ENCODE measurements around the gene HAS3. TPM values are rescaled to one million over a fixed set of nuclear protein-coding genes. Genes with fewer than 3 reads are reported as not detected.

The HAS3 gene
- polyA plus RNA-seq, 1 donor (not counting 4 experiments of a cell fraction or from before 2014, with no cell fraction given) = 132 TPM

DNA sequence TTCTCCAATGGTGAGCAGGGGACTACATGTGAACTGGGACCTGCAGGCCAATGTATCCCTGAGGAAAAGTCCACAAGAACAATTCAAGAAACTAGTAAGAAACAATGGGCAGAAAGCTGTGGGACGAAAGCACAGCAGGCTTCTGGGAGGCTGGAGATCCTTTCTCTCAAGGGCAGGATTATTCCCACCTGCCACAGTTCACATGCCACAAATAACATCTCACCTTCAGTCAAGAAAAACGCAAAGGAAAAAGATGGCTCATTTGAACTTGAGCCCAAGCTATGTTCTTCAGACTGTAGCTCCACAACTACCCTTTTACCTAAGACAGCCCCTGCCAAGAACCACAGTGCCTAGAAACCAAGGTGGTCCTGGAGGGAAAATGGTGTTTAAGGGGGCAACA is 13.0 kb downstream of the HAS3 start:
- Histone ChIP-seq H3K4me3 (ENCODE audit: control insufficient read depth in 2 of 3, extremely low read depth in 1 of 3, insufficient read depth in 2 of 3, low read depth in 1 of 3, low read length in 3 of 3) (no peak overlapping the region), H3K9me3 (ENCODE audit: control insufficient read depth, low read depth, low read length) (no peaks in the 10 kb centered on the region), H3K9ac (ENCODE audit: control insufficient read depth, extremely low read depth, insufficient read depth, low read length) (no peak overlapping the region), H3K9me1 (ENCODE audit: control insufficient read depth, extremely low read depth, insufficient read depth, low read length) (no peaks in the 10 kb centered on the region), H3K4me2 (ENCODE audit: control insufficient read depth, extremely low read depth, insufficient read depth, low read depth, low read length) (no peak overlapping the region), H3K27ac (ENCODE audit: control insufficient read depth, insufficient read depth, low read length) (no peak overlapping the region), H2AFZ (ENCODE audit: control insufficient read depth, low read length) (no peak overlapping the region), H3K79me2 (ENCODE audit: control insufficient read depth, insufficient read depth, low read length) (peaks cover 17% of the 10 kb centered on the region), H3K4me1 (ENCODE audit: control insufficient read depth, extremely low read depth, insufficient read depth, low read length) (no peaks in the 10 kb centered on the region), H3K27me3 (ENCODE audit: control insufficient read depth, extremely low read depth, insufficient read depth, low read length) (no peaks in the 10 kb centered on the region), H3K36me3 (ENCODE audit: control insufficient read depth in 2 of 2, extremely low read depth in 1 of 2, insufficient read depth in 2 of 2, low read length in 2 of 2) (peaks cover 32 to 40% of the 10 kb centered on the region in 2 experiments), H4K20me1 (ENCODE audit: control insufficient read depth, extremely low read depth, insufficient read depth, low read length) (peaks cover 24% of the 10 kb centered on the region)
- dilution Hi-C loops (cut with MboI; ENCODE audit: extremely low pct_ligation_motif_present, low sequenced_read_pairs) = no loop called here
- no peak for FAIRE-seq
- TF ChIP-seq, protein P1, sequence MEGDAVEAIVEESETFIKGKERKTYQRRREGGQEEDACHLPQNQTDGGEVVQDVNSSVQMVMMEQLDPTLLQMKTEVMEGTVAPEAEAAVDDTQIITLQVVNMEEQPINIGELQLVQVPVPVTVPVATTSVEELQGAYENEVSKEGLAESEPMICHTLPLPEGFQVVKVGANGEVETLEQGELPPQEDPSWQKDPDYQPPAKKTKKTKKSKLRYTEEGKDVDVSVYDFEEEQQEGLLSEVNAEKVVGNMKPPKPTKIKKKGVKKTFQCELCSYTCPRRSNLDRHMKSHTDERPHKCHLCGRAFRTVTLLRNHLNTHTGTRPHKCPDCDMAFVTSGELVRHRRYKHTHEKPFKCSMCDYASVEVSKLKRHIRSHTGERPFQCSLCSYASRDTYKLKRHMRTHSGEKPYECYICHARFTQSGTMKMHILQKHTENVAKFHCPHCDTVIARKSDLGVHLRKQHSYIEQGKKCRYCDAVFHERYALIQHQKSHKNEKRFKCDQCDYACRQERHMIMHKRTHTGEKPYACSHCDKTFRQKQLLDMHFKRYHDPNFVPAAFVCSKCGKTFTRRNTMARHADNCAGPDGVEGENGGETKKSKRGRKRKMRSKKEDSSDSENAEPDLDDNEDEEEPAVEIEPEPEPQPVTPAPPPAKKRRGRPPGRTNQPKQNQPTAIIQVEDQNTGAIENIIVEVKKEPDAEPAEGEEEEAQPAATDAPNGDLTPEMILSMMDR (optimal IDR thresholded peaks at IDR 0.05 in 1 of 3, IDR thresholded peaks at IDR 0.05 in 1 of 3, conservative IDR thresholded peaks at IDR 0.05 in 1 of 3; ENCODE audit: extremely low read depth in 1 of 3, insufficient read depth in 2 of 3, low read length in 3 of 3) = no peak
- no peak for TF ChIP-seq EZH2 (IDR thresholded peaks at IDR 0.05; ENCODE audit: low read length)
- DNase-seq (ENCODE audit: low read depth, low spot score) = no peak

DNA sequence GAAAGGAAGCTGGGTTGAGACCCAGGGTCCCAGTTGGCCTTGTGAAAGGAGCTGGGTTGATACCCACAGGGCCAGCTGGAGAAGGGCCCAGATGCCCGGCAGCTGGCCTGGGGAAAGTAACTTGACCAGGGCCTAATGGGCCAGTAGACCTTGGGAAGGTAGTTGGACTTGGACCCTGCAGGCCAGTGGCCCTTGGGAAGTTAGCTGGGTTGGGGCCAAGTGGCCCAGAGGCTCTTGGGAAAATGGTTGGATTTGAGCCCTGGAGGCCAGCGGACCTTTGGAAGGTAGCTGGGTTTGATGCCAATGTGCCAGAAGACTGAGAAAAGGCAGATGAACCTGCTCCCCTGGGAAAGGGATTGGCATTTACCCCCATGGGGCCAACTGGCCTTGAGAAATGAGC is 13.5 kb downstream of the HAS3 start:
- H3K4me2 ChIP-seq (ENCODE audit: control insufficient read depth, extremely low read depth, insufficient read depth, low read depth, low read length) = no peak overlapping the region
- no peak overlapping the region for H3K9ac ChIP-seq (ENCODE audit: control insufficient read depth, extremely low read depth, insufficient read depth, low read length)
- H4K20me1 ChIP-seq (ENCODE audit: control insufficient read depth, extremely low read depth, insufficient read depth, low read length) = peaks cover 23% of the 10 kb centered on the region
- H3K79me2 ChIP-seq (ENCODE audit: control insufficient read depth, insufficient read depth, low read length) = peaks cover 13% of the 10 kb centered on the region
- H2AFZ ChIP-seq (ENCODE audit: control insufficient read depth, low read length) = no peak overlapping the region
- H3K4me1 ChIP-seq (ENCODE audit: control insufficient read depth, extremely low read depth, insufficient read depth, low read length) = no peaks in the 10 kb centered on the region
- peaks cover 28 to 35% of the 10 kb centered on the region in 2 experiments for H3K36me3 ChIP-seq (ENCODE audit: control insufficient read depth in 2 of 2, extremely low read depth in 1 of 2, insufficient read depth in 2 of 2, low read length in 2 of 2)
- no peaks in the 10 kb centered on the region for H3K27me3 ChIP-seq (ENCODE audit: control insufficient read depth, extremely low read depth, insufficient read depth, low read length)
- H3K9me3 ChIP-seq (ENCODE audit: control insufficient read depth, low read depth, low read length) = no peaks in the 10 kb centered on the region
- no peak for DNase-seq (ENCODE audit: low read depth, low spot score)
- dilution Hi-C loops (cut with MboI; ENCODE audit: extremely low pct_ligation_motif_present, low sequenced_read_pairs) = no loop called here
- no peak overlapping the region for H3K4me3 ChIP-seq (ENCODE audit: control insufficient read depth in 2 of 3, extremely low read depth in 1 of 3, insufficient read depth in 2 of 3, low read depth in 1 of 3, low read length in 3 of 3)
- no peaks in the 10 kb centered on the region for H3K9me1 ChIP-seq (ENCODE audit: control insufficient read depth, extremely low read depth, insufficient read depth, low read length)
- H3K27ac ChIP-seq (ENCODE audit: control insufficient read depth, insufficient read depth, low read length) = no peak overlapping the region
- no peak for FAIRE-seq
- no peak for TF ChIP-seq EZH2 (IDR thresholded peaks at IDR 0.05; ENCODE audit: low read length)
- TF ChIP-seq, protein P1 (optimal IDR thresholded peaks at IDR 0.05 in 1 of 3, IDR thresholded peaks at IDR 0.05 in 1 of 3, conservative IDR thresholded peaks at IDR 0.05 in 1 of 3; ENCODE audit: extremely low read depth in 1 of 3, insufficient read depth in 2 of 3, low read length in 3 of 3) = no peak
